GM19099 (cell line): ENCODE measurements around the gene PPM1H.

Source experiments
- POLR2A ChIP-seq: IDR thresholded peaks from 3 replicates; pipeline ENCODE4 v1.6.1; 2011; ENCODE audit warnings: low read depth; ENCODE audit not compliant: insufficient read length; ENCODE audit errors: extremely low read depth

Gene PPM1H

GRCh38 chr12:62957233-62957953 is 22.4 kb upstream of the PPM1H start:
- no peak for TF ChIP-seq POLR2A

DNA sequence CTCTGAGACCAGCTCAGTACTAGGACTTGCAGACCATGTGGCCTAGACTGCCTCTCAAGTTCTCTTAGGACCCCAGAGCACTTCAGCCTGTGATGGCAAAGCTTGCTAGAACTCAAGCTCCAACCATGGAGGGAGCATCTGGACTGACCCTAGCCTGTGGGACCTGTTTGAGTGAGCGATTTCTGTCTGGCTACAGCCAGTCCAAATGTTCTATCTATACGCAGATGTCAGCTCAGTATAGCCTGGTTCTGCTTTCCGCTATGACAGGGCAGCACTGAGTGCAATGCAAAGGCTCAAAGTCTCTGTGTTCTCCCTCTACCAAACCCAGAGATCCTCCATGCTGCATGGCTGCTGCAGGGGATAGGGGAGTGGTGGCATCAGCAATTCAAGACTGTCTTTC is 20.7 kb upstream of the PPM1H start:
- no peak for TF ChIP-seq POLR2A

DNA sequence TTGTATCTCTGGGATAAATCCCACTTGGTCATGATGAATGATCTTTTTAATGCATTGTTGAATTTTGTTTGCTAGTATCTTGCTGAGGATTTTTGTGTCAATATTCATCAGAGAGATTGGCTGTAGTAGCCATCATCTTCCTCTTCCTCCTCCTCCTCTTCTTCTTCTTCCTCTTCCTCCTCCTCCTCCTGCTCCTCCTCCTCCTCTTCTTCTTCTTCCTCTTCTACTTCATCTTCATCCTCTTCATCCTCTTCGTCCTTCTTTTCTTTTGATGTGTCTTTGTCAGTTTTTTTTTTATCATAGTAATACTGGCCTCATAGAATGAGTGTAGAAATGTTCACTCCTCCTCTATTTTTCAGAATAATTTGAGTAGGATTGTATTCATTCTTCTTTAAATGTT is 15.4 kb upstream of the PPM1H start:
- TF ChIP-seq POLR2A, result no peak

DNA sequence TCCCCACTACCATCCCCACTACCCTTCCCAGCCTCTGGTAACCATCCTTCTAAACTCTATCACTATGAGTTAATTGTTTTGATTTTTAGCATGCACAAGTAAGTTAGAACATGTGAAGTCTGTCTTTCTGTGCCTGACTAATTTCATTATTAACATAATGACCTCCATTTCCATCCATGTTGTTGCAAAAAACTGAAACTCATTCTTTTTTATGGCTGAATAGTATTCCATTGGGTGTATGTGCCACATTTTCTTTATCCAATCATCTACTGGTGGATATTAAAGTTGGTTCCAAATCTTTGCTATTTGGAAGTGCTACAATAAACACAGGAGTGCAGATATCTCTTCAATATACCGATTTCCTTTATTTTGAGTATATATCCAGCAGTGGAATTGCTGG is 13.2 kb upstream of the PPM1H start:
- TF ChIP-seq POLR2A, result no peak

GRCh38 chr12:62947364-62947763 is 12.4 kb upstream of the PPM1H start:
- TF ChIP-seq POLR2A, result no peak

DNA sequence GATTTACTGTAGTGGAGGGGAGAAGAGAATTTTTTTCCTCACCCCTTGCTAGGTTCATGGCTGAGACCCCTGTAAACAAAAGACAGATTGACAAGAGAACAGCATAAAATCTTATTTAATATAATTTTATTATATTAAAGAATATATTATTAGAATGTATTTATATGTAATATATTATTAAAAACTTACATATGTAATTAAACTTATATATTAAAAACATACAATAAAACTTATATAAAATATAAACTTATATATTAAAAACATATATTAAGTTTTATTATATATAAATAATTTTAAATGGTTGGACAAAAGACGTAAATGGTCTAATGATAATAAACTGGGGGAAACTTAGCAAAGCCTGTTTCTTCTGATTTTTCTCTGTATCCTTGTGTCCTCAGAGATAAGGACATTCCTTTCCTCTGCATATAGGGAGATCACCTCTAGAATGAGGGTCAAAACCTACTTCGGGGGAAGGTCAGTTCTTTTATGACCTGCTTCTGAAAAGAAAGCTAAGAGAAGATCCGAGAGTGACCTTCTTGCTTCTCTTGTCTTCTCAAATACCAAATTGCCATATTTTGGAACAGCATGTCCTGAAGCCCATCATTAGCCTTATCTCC is 8.9 kb upstream of the PPM1H start:
- TF ChIP-seq POLR2A, result no peak

GRCh38 chr12:62934239-62934798 is 631 bp downstream of the PPM1H start:
- TF ChIP-seq POLR2A, result no peak

DNA sequence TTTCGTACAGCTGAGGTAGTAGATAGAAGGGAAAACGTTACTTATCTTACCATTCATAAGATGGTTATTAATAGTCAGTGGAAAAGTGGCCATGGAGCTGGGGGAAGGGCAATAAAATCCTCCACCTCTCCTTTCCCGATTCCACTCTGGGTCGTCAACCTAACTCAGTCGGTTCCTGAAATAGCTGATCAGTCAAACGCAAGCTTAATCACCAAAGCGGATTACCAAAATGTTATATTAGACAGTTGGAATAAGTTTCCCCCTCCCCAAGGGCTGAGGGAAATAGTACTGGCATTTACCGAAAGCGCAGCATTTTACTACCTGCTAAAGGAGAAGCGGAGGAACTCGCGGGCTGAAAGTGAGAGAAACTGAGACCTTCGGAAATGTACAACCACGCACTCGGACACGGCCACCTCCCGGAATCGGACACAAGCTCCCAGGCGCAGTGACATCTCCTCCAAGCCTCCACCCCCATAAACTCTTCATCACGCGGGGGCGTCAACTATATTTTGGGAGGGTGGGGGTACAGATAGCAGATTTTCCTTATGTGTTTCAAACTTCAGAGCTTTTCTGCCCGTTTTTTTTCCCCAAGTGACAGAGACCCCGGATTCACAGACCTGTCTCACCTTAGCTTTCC is 1.2 kb downstream of the PPM1H start:
- TF ChIP-seq POLR2A, result no peak

DNA sequence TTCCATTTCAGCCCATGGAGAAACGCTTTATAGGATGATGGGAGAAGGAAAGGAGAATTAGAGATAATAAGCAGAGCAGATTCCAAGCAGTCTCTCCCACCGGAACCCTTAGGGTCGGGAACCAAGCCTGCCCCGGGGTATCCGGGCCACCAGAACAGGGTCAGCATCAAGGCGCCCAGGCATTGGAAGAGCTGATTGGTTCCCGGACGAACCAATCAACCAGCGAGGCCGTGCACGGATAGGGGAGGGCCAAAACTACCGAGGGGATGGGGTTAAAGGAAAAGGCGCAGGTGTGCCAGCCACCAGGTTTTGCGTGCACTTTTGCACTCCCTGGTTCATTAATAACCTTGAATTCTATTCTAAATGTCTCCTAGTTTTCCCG is 1.7 kb downstream of the PPM1H start:
- TF ChIP-seq POLR2A, result no peak

DNA sequence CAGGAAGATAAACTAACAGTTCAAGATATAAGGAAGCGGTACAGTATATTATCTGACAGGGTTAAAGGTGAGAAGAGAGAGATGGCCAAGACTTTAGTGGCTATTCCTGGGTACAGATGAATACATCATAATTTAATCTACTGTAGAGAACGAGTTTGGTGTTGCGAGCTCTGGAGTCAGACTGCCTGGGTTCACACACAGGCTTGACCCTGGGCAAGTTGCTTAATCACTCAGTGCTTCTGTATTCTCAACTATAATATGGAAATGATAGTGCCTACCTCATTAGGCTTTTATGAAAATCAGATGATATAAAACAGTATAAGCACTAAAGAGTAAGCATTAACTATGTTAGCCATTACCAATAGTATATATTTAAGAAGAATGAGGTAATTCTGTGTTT is 3.5 kb downstream of the PPM1H start:
- TF ChIP-seq POLR2A, result no peak

DNA sequence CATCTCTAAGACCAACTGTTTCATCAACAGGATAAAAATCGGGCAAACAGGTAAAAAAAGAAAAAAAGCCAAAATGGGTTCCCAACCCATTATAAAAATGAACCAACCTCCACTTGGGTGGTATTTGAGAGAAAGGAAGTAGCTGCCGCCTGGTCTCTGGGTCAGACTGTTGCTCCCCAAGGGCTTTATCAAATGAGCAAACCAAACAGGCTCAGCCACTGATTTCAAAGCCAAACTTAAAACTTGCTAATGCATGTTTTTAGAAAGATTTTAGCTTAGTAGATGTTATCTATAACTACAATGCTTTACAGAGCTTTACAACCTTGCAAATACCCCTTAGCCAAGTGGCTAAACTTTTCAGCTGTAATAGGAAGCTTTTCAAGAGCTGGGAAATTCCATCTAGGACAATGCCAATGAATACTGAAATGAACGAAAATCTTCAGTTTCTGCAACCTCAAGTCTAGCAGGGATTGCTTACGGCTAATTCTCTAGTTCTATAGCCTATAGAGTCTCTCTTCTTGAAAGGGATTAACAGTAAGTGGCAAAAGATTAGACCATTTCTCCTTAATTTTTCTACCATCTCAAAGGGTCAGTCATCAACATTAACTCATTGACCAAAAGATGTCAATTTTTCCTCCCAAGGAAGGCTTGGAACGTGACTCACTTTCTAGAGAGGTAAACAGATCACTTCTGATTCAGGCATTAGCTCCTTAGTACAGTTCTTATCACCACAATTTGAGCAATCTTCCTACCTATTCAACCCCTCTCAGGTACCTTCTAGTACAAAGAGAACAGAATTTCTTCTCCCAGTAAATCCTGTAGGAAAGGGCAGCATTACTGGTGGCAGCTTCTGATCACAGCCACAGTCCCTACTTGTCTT is 4.2 kb downstream of the PPM1H start:
- TF ChIP-seq POLR2A, result no peak

DNA sequence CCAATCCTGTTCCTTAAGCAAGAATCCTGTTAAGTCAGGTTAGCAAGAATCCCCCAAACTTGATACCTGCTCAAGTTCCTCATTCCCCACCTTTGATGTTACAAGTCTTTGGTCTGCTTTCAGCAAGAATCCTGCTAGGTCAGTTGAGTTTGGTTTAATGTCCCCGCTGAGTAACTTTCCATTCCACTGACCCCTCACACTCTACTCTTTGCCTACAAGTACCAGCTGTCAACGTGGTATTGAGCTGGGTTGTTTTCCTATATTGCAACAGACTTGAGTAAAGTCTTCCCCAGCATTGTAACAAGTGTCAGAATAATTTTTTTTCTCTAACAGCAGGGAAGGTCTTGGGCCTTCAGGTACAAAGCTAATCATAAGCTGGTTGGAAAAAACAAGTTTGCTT is 6.3 kb downstream of the PPM1H start:
- no peak for TF ChIP-seq POLR2A

- no peak for TF ChIP-seq POLR2A
These were observed 9.3 kb downstream of the PPM1H start for GRCh38 chr12:62925680-62926079.

DNA sequence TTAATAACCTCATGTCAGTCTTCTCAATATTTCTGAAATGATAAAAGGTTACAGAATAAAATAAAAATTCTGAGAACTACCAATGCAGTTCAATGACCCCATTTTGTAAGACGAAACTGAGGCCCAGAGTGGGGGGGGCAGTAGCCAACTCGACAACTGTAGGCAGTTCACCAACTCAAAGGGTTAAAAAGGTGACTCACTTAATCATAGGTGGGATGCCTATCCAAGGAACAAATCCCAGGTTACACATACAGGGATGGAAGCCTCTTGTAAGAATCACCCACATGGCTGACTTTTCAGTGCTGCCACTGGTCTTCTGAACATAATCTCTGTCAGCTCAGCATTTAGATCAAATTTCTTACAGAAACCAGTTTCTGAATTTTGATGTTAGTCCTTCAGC is 10.9 kb downstream of the PPM1H start:
- TF ChIP-seq POLR2A, result no peak

- TF ChIP-seq POLR2A, result no peak
These were observed 12.4 kb downstream of the PPM1H start for GRCh38 chr12:62922539-62922938.
